T-helper 2 cell (primary cell): ENCODE data around the gene MMP3.
"Not testable (repeated sequence)": the region's sequence is repeated elsewhere in the genome, so short reads cannot be mapped to it uniquely, and the experiment has no call there.

Experiments used
- DNase-seq, 5 experiments: peaks; one replicate each; pipeline versions ENCODE4 v3.0.0 to v3.0.0-alpha.2; 2012 to 2022
- total RNA-seq, 2 donors: gene quantifications; one replicate each; lab custom pipeline; 2026; lab: John Stamatoyannopoulos, UW

MMP3 gene
- 0 reads per million in 2 donors for total RNA-seq

GRCh38 chr11:102843489-102843888 is at the start of gene MMP3:
Gene MMP3, minus strand, starts transcription at chr11:102843609. Its CDS starts 63 bp downstream, at chr11:102843546.
- DNase-seq: no peak

GRCh38 chr11:102891736-102892135 is 48.3 kb upstream of the MMP3 start:
- no peak for DNase-seq

GRCh38 chr11:102886999-102887398 is 43.6 kb upstream of the MMP3 start:
- DNase-seq: no peak

- DNase-seq: no peak
These were observed 39.7 kb upstream of the MMP3 start for GRCh38 chr11:102883141-102883540.

DNA sequence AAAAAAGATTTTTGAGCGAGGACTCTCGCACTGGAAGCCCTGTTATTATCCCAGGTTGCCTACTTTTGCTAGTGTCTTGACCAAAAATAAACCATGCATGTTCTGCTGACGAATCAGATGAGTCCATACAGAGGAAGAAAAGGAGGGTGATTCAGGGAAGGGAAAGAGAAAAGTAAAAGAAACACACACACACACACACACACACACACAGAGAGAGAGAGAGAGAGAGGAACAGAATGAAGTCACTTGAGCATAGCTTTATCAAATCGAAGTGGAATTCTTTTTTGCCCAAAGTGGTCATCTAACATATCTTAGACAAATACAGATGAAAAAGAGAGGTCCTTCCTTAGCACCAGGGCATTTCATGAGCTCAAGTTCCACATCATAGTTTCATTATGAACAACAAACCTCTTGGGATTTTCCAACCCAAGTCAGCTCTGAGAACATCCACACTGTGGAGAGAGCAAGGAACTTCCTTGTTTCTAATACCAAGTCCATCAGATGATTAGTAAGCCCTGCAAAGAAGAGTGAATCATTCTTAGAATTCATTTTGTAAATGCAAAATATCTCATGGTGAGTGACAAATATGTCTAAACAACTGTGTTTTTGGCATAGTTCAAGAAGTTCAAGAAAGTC is 39.1 kb upstream of the MMP3 start:
- no peak for DNase-seq

DNA sequence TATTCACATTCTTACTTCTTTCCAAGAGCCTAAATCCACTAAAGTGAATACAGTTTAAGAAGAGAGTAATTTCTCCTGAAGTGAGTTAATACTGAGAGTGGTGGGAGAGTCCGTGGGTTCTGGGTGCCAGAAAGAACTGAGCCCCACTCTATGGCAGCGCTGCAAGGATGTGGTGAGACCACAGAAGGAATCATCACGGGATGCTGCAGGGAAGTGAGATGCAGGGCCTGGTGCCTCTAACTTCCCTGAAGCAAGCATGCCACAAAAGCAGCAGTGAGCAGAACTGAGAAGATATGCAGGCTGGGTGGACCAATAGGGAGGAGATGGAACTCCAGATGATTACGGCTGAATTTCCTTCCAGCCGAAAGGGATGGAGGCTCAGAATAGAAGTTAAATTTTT is 36.4 kb upstream of the MMP3 start:
- DNase-seq: no peak

GRCh38 chr11:102878595-102878994 is 35.2 kb upstream of the MMP3 start:
- DNase-seq: no peak

DNA sequence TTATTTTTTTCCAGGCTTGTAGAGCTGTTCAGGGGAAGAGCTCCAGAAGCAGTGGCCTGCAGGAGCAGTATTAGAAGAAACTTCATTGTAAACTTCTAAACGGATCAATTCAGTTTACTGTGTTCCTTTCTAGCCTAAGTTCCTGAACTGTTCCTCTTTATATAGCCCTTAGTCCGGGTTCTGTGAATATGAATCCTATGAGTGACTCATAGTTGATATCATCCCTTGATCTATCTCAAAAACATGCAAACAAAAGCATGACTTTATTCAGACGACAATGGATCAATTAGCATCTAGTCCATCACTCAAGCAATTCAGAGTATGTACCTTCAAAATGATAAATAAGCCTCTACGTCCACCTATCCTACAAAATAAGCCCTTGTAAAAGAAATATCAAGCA is 31.4 kb upstream of the MMP3 start, which contains the start of gene MMP12:
MMP12 (minus strand) TSS at position 131 of the 400 bp plus-strand sequence; CDS start at position 86, 45 bp downstream.
- no peak for DNase-seq

- DNase-seq: not testable (repeated sequence)
These were observed 26.1 kb upstream of the MMP3 start for GRCh38 chr11:102869354-102869964.

DNA sequence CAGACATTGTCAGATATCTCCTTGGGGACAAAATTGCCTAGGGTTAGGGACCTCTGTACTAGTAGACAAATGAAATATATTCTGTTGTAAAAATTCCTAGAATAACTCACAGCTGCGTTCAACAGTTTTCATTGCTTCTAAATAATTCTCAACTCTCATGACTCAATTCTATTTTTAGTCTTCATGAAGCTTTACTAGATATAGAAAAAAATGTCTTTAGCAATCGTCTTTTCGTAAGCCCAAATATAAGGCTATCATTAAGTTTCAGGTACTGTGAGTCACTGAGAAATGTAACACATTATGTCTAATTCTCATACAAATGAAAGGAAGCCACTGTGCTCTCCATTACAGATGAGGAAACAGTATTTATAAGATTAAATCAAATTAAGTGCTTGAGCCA is 24.9 kb upstream of the MMP3 start:
- DNase-seq: no peak

DNA sequence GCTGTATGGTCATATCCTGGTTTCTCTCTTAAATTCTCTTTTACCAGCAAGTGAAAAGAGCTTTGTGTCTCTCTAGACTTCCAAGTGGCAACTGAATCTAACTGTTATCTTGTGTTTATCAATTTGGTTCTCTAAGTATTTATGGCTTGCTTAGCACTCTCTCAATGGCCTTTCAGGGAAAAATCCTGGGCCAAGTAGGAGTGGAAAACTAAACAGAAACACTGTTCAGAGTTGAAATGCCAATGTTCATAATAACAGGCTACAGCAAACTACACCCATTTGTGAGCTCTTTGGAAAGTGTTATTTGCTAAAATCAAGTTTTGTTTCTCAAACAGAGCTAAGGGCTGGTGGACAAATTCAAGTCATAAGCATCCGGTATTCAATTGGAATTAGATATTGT is 21.3 kb upstream of the MMP3 start:
- no peak for DNase-seq

- DNase-seq: no peak
These were observed 10.5 kb upstream of the MMP3 start for GRCh38 chr11:102853956-102854355.

- DNase-seq: no peak
These were observed 9.6 kb upstream of the MMP3 start for GRCh38 chr11:102853055-102853454.

- no peak for DNase-seq
These were observed 7.8 kb upstream of the MMP3 start for GRCh38 chr11:102850973-102851745.

- DNase-seq: no peak
These were observed 5.9 kb upstream of the MMP3 start for GRCh38 chr11:102849311-102849710.

DNA sequence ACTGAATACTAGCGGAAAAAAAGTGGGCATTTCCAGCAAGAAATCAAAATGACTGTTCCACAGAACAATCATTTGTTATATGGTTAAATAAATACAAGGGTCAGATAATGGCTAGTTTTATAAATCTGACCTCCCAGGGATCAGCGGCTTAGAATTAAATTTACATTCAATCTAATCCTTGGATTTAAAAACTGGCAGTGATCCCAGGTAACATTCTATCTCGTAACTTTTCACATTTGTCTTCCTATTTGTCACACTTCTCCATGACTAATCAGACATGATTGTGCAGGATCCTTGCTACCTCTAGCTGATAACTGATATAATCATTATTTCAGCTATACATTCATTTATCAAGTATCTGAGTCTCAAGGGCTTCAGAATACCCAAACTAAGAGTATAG is 2.9 kb upstream of the MMP3 start:
- DNase-seq: no peak

- DNase-seq: no peak
These were observed 479 bp downstream of the MMP3 start for GRCh38 chr11:102842930-102843329.

GRCh38 chr11:102840018-102840417 is 3.4 kb downstream of the MMP3 start:
- DNase-seq: no peak

DNA sequence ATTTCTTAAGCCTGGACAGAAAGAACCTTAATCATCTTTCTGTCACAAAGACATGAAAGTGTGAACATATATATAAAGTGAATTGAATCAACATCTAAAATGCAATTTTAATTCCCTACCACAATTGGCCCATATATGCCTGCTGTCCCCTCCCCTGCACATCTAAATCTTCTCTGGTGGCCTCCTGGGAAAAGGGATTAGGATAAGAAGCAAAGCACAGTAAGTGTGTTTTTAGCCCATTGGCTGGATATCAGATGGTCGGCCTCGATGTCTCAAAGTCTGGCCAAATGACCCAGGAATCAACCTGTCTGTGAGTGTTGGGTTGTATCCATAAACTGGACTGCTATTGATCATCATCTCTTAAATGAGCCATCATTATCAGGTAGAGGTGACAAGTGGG is 5.8 kb downstream of the MMP3 start:
- no peak for DNase-seq

GRCh38 chr11:102837156-102837555 is 6.3 kb downstream of the MMP3 start:
- no peak for DNase-seq

GRCh38 chr11:102836290-102836875 is 7.0 kb downstream of the MMP3 start:
- no peak for DNase-seq

DNA sequence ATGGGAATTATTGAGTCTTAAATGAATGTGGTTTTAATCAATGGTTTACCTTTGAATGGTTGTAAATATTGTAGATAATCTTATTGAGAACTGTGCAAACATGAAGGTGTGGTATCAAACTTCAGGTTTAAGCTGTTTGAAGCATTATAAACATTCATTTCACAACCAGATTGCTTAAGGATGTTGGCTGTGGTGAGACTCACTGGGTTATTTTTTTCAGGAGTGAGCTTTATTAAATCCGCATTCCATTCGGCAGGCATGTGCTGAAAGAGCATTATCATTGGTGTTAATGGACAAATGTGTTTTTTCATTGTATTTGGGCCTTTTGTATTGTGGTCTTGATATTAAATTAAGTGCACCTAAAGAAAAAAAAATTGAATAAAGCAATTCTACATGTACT is 9.7 kb downstream of the MMP3 start:
- no peak for DNase-seq

- no peak for DNase-seq
These were observed 10.8 kb downstream of the MMP3 start for GRCh38 chr11:102832612-102833011.
